ENCODE data around the gene ANTXRL. TPM values are rescaled to one million over a fixed set of nuclear protein-coding genes. Genes with fewer than 3 reads are reported as not detected.
"Not testable (repeated sequence)": the region's sequence is repeated elsewhere in the genome, so short reads cannot be mapped to it uniquely, and the experiment has no call there.

ANTXRL gene
- total RNA-seq, 1 experiment from 2014 or later, result not detected

DNA sequence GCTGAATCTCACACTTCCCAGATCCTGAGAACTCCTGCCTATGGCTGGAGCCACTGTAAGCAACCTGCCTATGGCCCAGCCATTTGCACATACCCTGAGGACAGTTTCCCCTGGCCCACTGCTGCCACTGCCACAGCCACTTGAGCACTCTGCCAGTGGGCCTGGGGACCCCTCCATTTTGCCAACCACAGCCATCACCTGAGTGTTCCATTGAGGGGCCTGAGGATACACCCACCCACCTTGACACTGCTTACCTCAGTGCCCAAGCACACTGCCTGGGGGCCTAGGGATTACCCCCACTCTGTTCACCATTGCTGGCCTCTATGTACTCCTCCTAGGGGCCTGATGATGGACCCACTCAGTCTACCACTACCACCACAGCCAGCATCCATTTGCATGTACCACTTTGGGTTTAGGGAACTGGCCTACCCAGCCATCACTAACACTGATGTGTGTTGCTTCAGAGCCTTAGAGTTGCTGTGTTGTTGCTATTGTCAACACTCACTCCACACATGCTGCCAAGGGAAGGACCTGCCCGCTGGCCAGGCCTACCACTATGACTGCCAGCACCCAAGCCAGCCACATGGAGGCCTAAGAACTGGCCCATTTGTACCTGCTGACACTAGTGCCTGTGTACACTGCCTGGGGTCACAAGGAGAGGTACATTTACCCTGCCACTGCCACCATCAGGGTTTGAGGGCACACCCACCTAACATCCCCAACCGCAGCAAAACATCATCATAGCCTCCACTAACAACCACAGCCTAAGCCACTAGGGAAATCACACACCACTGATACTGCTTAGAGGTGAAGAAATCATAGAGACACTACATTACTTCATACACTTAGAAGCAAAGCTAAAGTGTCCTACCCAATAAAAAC, 45.9 kb upstream of the ANTXRL start:
- no peaks in the 10 kb centered on the region for H3K9me3 Mint-ChIP-seq (ENCODE audit: low read depth, unreplicated experiment)
- no peak overlapping the region for H3K4me3 Mint-ChIP-seq (ENCODE audit: low read depth, unreplicated experiment)
- no peak overlapping the region for H3K27ac Mint-ChIP-seq (ENCODE audit: unreplicated experiment)
- H3K4me1 Mint-ChIP-seq (ENCODE audit: low read depth, unreplicated experiment), result no peaks in the 10 kb centered on the region
- intact Hi-C loops (cut with micrococcal nuclease; ENCODE audit: unreplicated experiment), result no loop called here
- TF ChIP-seq, protein P1, sequence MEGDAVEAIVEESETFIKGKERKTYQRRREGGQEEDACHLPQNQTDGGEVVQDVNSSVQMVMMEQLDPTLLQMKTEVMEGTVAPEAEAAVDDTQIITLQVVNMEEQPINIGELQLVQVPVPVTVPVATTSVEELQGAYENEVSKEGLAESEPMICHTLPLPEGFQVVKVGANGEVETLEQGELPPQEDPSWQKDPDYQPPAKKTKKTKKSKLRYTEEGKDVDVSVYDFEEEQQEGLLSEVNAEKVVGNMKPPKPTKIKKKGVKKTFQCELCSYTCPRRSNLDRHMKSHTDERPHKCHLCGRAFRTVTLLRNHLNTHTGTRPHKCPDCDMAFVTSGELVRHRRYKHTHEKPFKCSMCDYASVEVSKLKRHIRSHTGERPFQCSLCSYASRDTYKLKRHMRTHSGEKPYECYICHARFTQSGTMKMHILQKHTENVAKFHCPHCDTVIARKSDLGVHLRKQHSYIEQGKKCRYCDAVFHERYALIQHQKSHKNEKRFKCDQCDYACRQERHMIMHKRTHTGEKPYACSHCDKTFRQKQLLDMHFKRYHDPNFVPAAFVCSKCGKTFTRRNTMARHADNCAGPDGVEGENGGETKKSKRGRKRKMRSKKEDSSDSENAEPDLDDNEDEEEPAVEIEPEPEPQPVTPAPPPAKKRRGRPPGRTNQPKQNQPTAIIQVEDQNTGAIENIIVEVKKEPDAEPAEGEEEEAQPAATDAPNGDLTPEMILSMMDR (IDR thresholded peaks at IDR 0.05; ENCODE audit: unreplicated experiment), result no peak
- peaks cover 86% of the 10 kb centered on the region for H3K27me3 Mint-ChIP-seq (ENCODE audit: unreplicated experiment)
- DNase-seq, result no peak
- CTCF ChIA-PET, result no interaction called here
- no TSS peak for BruUV-seq (replicated peaks)
- H3K36me3 Mint-ChIP-seq (ENCODE audit: insufficient read depth, unreplicated experiment), result no peaks in the 10 kb centered on the region

DNA sequence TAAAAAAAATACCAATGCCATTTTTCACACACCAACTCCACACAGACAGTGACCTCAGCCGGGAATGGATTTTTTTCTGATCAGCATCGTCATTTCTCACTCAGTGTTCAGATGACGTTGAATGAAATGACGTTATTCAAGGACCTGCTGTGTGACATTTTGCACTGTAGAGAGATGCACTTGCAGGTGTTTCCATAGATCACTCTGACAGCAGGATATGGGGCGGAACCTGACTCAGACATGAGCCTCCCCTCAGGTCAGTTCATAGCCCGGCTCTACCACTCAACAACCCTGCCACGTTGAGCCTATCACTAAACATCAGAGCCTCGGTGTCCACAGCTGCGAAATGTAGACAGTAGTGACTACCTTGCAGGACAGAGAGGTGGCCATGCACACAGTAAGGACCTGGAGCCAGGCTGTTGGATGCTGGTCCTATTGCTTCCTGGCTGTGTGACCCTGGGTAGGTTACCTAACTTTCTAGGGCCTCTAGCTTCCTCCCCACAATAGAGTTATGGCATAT, 41.4 kb upstream of the ANTXRL start:
- H3K9me3 Mint-ChIP-seq (ENCODE audit: low read depth, unreplicated experiment), result no peaks in the 10 kb centered on the region
- H3K4me3 Mint-ChIP-seq (ENCODE audit: low read depth, unreplicated experiment), result no peak overlapping the region
- no peak for DNase-seq
- H3K27ac Mint-ChIP-seq (ENCODE audit: unreplicated experiment), result no peak overlapping the region
- CTCF ChIA-PET, result no interaction called here
- H3K27me3 Mint-ChIP-seq (ENCODE audit: unreplicated experiment), result peaks cover 76% of the 10 kb centered on the region
- BruUV-seq (replicated peaks), result no TSS peak
- no peaks in the 10 kb centered on the region for H3K36me3 Mint-ChIP-seq (ENCODE audit: insufficient read depth, unreplicated experiment)
- H3K4me1 Mint-ChIP-seq (ENCODE audit: low read depth, unreplicated experiment), result no peaks in the 10 kb centered on the region
- TF ChIP-seq, protein P1 (IDR thresholded peaks at IDR 0.05; ENCODE audit: unreplicated experiment), result no peak
- intact Hi-C loops (cut with micrococcal nuclease; ENCODE audit: unreplicated experiment), result no loop called here

DNA sequence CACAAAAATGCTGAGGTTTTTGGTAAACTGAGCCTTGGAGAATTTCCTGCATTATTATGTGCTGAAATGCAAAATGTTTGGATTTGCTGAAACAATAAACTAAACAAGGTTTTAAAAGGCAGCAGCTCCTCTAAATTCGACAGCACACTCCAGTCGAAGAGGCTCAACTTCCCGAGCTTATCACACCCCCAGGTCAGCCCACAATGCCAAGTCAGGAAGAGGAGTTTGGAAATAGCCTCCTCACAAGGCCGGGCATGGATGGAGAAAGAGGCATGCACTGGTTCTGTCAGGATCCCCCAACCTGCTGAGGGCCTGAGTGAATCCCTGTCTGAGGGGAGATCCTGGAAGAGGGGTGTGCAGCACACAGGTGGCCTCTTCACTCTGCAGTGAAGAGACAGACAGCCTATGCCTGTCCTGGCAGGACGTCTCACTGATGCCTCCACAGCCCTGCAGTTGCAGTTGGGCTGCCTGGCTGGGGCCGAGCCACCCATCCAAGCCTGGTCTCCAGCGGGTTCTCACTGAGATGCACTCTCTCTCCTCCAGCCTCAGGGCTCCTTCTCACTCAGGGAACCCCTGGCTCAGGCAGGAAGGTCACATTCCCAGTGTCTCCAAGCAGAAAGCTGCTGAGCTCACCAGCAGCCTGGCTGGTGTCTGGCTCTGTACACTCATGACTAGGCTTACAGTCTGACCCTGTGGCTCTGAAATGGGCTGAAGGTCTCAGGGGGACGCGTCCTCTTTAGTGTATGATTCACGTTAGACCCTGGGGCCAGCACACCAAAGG, 40.2 kb upstream of the ANTXRL start:
- intact Hi-C loops (cut with micrococcal nuclease; ENCODE audit: unreplicated experiment); H3K27ac Mint-ChIP-seq (ENCODE audit: unreplicated experiment); H3K9me3 Mint-ChIP-seq (ENCODE audit: low read depth, unreplicated experiment); H3K4me3 Mint-ChIP-seq (ENCODE audit: low read depth, unreplicated experiment); H3K4me1 Mint-ChIP-seq (ENCODE audit: low read depth, unreplicated experiment); CTCF ChIA-PET; DNase-seq; H3K36me3 Mint-ChIP-seq (ENCODE audit: insufficient read depth, unreplicated experiment); BruUV-seq (replicated peaks): not testable (repeated sequence)
- peaks cover 76% of the 10 kb centered on the region for H3K27me3 Mint-ChIP-seq (ENCODE audit: unreplicated experiment)

DNA sequence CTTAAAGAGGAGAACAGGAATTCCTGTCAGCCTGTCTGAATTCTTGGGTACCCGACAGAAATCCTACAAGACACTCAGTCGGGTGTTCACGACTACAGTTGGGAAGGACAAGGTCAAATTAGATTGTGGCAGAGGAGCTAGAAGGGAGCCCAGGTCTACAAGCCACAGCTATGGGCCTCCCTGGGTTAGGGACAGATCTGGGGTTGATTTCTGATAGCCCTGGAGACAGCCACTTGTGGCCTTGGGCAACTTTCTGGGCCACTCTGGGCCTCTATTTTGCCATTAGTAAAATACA, 39.7 kb upstream of the ANTXRL start:
- intact Hi-C loops (cut with micrococcal nuclease; ENCODE audit: unreplicated experiment), result no loop called here
- peaks cover 76% of the 10 kb centered on the region for H3K27me3 Mint-ChIP-seq (ENCODE audit: unreplicated experiment)
- BruUV-seq (replicated peaks), result no TSS peak
- H3K9me3 Mint-ChIP-seq (ENCODE audit: low read depth, unreplicated experiment), result no peaks in the 10 kb centered on the region
- TF ChIP-seq, protein P1 (IDR thresholded peaks at IDR 0.05; ENCODE audit: unreplicated experiment), result no peak
- H3K36me3 Mint-ChIP-seq (ENCODE audit: insufficient read depth, unreplicated experiment), result no peaks in the 10 kb centered on the region
- no peak overlapping the region for H3K27ac Mint-ChIP-seq (ENCODE audit: unreplicated experiment)
- CTCF ChIA-PET, result no interaction called here
- no peak for DNase-seq
- H3K4me1 Mint-ChIP-seq (ENCODE audit: low read depth, unreplicated experiment), result no peaks in the 10 kb centered on the region
- no peak overlapping the region for H3K4me3 Mint-ChIP-seq (ENCODE audit: low read depth, unreplicated experiment)
